HUES6 (cell line): ENCODE data around the gene UCP3.

Experiments
- H3K27ac ChIP-seq: 2 replicates; pipeline ENCODE4 v1.7.0; 2013; ENCODE audit warnings: low read depth, mild to moderate bottlenecking, low read length, inconsistent platforms
- H3K27me3 ChIP-seq: 2 replicates; pipeline ENCODE4 v1.6.1; 2013; ENCODE audit warnings: low read length; ENCODE audit not compliant: control insufficient read depth, insufficient read depth
- H3K36me3 ChIP-seq: 2 replicates; pipeline ENCODE4 v1.6.1; 2013; ENCODE audit warnings: low read length; ENCODE audit not compliant: control insufficient read depth, insufficient read depth
- H3K4me1 ChIP-seq: 2 replicates; pipeline ENCODE4 v1.6.1; 2013; ENCODE audit warnings: low read length; ENCODE audit not compliant: control insufficient read depth, insufficient read depth
- H3K4me3 ChIP-seq: 2 replicates; pipeline ENCODE4 v1.5.1; 2013; ENCODE audit warnings: low read depth, low read length
- H3K9ac ChIP-seq: one replicate; pipeline ENCODE4 v1.6.1; 2013; ENCODE audit warnings: mild to moderate bottlenecking, low read length
- H3K9me3 ChIP-seq: 2 replicates; pipeline ENCODE4 v1.6.1; 2013; ENCODE audit warnings: low read depth, low read length; ENCODE audit not compliant: control insufficient read depth, insufficient read depth

Gene UCP3

DNA sequence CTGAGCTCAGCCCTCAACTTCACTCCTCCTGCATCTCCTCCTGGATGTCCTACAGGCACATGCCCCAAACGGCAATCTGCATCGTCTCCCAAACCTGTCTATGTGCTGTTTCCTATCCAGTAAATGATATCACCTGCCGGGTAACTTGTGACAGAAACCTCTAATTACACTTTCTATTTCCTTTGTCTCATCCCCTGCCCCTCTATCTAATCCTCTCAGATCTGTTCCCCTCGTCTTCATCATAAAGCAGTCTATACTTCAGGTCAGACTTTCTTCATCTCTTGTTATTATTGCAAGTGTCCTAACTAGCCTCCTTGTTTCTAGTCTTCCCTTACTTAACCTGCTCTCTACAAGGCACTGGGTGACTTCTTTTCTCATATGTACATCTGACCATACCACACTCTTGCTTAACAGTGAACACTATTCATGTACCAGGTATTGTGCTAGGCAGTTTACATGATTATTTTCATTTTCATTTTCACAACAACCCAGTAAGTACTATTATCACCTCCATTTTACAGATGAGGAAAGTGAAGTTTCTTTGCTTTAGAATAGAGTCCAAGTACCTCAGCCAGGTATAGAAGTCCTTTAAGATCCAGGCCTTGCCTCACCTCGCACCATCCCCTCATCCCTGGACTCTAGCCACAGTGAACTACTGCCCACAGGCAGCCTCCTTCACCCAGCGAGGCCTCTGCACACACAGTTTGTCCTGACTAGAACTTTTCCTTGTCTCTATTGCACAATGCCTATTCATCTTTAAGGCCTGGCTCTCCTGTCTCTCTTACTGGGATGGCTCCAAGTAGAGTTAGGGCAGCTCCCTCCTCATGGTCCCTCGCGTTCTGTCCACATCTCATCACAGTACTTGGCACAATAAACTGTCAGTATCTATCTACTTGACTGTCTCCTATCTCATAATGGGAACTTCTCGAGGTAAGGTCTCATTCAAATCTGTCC lies 22.1 kb upstream of the UCP3 start:
- H3K36me3 ChIP-seq = peaks cover 22% of the 10 kb centered on the region

DNA sequence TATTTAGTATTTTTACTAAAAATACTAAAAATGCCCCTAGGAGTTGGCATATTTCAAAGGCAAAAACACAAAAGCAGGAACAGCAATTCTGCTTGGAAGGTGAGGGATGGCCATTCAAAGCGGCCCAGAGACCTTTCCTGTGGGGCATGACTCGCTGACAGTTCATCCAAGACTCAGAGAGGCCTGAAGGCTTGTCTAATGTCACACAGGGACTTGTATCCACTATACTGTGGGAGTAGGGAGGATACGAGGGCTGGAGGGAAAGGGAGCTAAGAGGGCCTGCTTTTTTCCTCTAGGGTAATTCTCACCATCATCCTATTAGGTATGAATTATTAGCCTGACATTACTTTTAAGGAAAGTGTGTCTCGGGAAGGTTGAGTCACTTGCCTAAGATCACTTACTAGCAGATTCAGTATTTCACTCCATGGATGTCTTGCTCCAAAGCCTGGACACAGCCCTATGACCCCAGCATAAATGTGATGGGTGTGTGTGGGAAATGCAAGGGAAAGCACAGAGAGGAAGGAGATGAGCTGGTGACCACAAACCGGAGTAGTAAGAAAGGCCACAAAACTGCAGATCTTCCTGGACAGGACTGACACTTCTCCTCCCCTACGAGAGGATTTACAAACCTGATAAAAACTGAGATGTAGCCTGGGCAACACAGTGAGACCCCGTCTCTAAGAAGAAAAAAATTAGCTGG lies 16.7 kb upstream of the UCP3 start:
- Histone ChIP-seq H3K9me3 (no peaks in the 10 kb centered on the region), H3K4me1 (no peaks in the 10 kb centered on the region), H3K27me3 (no peaks in the 10 kb centered on the region), H3K27ac (no peak overlapping the region), H3K4me3 (no peak overlapping the region), H3K36me3 (peaks cover 2% of the 10 kb centered on the region; the same call in 1 of the 2 replicates), H3K9ac (no peak overlapping the region)

More for the DNA sequence above, 22.1 kb upstream of the UCP3 start:
- Histone ChIP-seq H3K9me3 (no peaks in the 10 kb centered on the region), H3K4me1 (no peaks in the 10 kb centered on the region), H3K4me3 (no peak overlapping the region), H3K9ac (no peak overlapping the region), H3K27me3 (no peaks in the 10 kb centered on the region), H3K27ac (no peak overlapping the region)

DNA sequence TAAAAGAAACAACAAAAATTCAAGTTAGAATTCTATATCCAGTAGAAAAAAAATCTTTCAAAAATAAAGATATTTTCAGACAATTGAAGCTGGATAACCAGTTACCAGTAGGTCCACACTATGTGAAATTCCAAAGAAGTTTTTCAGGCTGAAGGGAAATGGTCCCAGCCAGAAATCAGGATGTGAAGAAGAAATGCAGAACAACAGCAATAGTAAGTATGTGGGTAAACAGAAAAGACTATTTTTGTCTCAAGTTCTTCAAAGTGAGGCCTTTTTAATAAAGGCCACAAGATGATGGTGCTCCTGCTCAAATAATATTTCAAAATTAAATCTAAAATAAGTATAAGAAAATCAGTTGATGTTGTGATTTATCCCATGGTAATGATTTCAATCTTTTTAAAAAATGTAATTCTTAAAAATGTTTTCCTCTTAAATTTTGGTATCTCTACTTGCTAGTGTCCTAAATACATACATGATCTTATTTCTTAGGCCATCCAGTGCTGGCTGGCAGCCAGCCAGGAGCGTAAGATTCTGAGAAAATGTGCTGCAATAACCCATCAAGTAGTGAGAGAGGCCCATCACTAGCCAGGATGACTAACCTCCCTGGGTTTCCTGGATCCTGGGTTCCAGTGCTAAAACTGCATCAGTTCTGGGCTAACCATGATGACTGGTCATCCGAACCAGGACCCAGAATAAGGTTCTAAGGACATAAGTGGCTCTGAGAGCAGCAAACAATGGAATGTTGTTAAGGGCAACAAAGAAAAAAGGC lies 15.6 kb upstream of the UCP3 start:
- Histone ChIP-seq H3K27me3 (no peaks in the 10 kb centered on the region), H3K4me3 (no peak overlapping the region), H3K27ac (no peak overlapping the region), H3K9me3 (no peaks in the 10 kb centered on the region), H3K36me3 (peaks cover 2% of the 10 kb centered on the region; the same call in 1 of the 2 replicates), H3K4me1 (no peaks in the 10 kb centered on the region), H3K9ac (no peak overlapping the region)

DNA sequence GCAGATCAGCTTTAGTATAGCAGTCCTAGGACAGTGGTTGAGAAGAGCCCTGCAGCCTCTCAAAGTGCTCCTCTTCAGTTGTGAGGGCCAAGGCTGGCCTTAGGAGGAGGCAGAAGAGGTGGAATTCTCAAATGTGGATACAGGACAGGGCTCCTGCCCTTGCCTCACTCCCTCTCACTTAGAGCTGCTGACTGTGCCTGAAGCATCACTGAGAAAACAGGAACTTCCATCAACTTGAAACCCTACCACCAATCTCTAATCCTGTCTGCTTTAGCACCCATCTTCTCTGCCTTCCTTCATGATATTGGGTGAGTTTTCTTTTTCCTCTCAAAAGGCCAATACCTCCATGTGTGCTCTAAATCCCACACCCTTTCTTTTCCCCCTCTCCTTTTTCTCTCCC lies 14.4 kb upstream of the UCP3 start:
- H3K9me3 ChIP-seq = no peaks in the 10 kb centered on the region
- no peak overlapping the region for H3K9ac ChIP-seq
- no peaks in the 10 kb centered on the region for H3K27me3 ChIP-seq
- H3K4me1 ChIP-seq = no peaks in the 10 kb centered on the region
- H3K36me3 ChIP-seq = peaks cover 2% of the 10 kb centered on the region; the same call in 1 of the 2 replicates
- H3K4me3 ChIP-seq = no peak overlapping the region
- H3K27ac ChIP-seq = no peak overlapping the region

DNA sequence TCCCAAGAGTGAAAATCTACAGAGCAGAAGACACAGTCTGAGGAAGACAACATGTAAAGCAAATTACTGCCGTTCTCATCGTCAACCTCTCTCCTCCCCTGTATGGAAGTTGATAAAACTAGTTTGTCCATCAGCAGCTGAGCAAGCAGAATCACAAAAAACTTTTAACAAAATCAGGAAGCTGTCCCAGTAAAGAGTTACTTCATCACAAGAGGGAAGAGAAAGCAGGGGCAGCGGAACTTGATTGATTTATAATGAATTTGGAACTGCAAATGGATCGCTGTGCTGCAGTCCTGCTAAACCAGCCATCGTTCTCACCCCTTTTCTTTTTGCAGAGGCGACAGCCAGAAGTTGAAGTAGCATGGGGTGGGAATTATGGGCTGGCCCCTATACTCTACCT lies 13.7 kb upstream of the UCP3 start:
- H3K4me3 ChIP-seq = no peak overlapping the region
- no peaks in the 10 kb centered on the region for H3K27me3 ChIP-seq
- no peak overlapping the region for H3K9ac ChIP-seq
- no peak overlapping the region for H3K27ac ChIP-seq
- no peaks in the 10 kb centered on the region for H3K4me1 ChIP-seq
- peaks cover 3% of the 10 kb centered on the region; the same call in 1 of the 2 replicates for H3K36me3 ChIP-seq
- H3K9me3 ChIP-seq = no peaks in the 10 kb centered on the region

DNA sequence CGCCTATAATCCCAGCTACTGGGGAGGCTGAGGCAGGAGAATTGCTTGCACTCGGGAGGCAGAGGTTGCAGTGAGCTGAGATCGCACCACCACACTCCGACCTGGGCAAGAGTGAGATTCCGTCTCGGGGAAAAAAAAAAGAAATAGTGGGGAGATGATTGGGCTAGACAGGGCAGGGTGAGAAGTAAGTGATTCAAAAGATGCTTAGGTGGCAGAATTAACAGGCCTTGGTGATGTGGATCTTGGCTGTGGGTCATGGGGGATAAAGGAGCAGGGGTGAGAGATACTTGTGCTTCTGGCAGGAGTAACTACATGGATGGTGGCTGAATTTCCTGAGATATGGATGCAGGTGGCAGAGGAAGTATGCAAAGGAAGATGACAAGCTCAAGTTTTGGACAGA lies 13.1 kb upstream of the UCP3 start:
- no peak overlapping the region for H3K27ac ChIP-seq
- H3K9ac ChIP-seq = no peak overlapping the region
- no peaks in the 10 kb centered on the region for H3K27me3 ChIP-seq
- H3K36me3 ChIP-seq = peaks cover 7% of the 10 kb centered on the region
- no peaks in the 10 kb centered on the region for H3K4me1 ChIP-seq
- H3K4me3 ChIP-seq = no peak overlapping the region
- H3K9me3 ChIP-seq = no peaks in the 10 kb centered on the region

DNA sequence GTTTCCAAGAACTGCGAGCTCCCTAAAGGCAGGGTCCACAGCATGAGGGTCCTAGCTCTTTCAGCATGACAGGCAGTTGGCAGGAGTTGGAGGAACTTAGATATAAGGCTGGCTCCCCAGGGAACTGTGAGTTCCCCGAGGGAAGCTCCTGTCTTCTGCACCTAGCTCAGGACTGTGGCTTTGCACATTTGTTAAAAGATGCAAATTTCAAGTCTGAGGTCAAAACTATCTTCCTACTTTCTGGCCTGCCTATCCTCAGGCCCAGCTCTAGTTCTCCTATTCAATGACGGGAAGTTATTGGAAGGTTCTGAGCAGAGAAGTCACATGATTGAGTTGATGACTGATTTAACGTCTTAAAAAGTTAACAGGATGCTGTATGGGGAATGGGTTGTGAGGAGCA lies 11.7 kb upstream of the UCP3 start:
- H3K4me1 ChIP-seq = no peaks in the 10 kb centered on the region
- H3K9me3 ChIP-seq = no peaks in the 10 kb centered on the region
- no peak overlapping the region for H3K27ac ChIP-seq
- no peaks in the 10 kb centered on the region for H3K27me3 ChIP-seq
- H3K9ac ChIP-seq = no peak overlapping the region
- peaks cover 7% of the 10 kb centered on the region; the same call in 1 of the 2 replicates for H3K36me3 ChIP-seq
- no peak overlapping the region for H3K4me3 ChIP-seq

DNA sequence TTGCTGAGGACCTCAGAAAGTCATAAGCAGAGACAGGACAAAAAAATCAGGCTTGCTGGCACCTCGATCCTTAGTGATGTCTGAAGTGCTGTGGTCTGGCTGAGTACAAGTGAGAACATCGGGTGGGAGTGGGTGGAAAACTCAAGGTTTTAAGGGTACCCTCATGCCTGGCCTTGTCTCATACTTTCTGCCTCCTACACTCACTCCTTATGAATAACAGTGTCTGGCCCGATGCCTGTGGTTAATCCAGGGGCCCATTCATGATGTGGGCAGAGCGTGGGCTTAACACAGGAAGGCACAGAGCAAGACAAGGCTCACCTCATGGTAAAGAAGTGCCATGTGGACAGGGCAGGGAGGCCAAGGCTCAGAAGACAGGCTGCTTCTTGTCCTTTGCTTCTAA lies 11.0 kb upstream of the UCP3 start:
- no peaks in the 10 kb centered on the region for H3K4me1 ChIP-seq
- no peaks in the 10 kb centered on the region for H3K27me3 ChIP-seq
- no peak overlapping the region for H3K9ac ChIP-seq
- H3K4me3 ChIP-seq = no peak overlapping the region
- H3K9me3 ChIP-seq = no peaks in the 10 kb centered on the region
- peaks cover 7% of the 10 kb centered on the region; the same call in 1 of the 2 replicates for H3K36me3 ChIP-seq
- H3K27ac ChIP-seq = no peak overlapping the region

DNA sequence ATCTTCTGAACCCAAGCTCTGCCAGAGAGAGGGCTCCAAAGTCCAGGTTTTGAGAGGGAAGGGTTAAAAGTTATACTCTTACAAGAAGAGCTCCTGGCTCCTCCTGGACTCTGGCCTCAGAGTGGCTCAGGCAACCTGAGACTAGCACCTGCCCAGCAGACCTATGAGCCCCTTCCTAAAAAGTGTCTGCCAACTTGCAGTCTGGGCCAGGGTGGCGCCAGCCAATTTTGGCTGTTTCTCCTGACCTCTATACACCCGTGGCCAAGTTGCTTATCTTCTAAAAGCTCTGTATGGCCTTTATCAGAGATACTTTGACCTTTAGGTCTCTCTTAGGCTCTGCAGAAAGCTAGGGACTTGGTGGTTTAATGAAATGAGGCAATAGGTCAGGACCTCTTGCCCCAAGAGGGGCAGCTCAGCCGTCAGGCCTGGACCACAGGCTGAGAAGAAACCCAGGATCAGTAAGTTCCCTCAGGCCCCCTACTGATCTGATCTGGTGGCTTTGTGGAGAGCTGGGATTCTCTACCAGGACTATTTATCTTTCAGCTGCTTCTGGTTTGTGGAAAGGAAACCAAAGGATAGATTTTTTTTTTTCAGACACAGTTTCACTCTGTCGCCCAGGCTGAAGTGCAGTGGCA lies 10.3 kb upstream of the UCP3 start:
- Histone ChIP-seq H3K36me3 (peaks cover 7% of the 10 kb centered on the region; the same call in 1 of the 2 replicates), H3K4me3 (no peak overlapping the region), H3K27me3 (no peaks in the 10 kb centered on the region), H3K9ac (no peak overlapping the region), H3K4me1 (no peaks in the 10 kb centered on the region), H3K27ac (no peak overlapping the region), H3K9me3 (no peaks in the 10 kb centered on the region)

DNA sequence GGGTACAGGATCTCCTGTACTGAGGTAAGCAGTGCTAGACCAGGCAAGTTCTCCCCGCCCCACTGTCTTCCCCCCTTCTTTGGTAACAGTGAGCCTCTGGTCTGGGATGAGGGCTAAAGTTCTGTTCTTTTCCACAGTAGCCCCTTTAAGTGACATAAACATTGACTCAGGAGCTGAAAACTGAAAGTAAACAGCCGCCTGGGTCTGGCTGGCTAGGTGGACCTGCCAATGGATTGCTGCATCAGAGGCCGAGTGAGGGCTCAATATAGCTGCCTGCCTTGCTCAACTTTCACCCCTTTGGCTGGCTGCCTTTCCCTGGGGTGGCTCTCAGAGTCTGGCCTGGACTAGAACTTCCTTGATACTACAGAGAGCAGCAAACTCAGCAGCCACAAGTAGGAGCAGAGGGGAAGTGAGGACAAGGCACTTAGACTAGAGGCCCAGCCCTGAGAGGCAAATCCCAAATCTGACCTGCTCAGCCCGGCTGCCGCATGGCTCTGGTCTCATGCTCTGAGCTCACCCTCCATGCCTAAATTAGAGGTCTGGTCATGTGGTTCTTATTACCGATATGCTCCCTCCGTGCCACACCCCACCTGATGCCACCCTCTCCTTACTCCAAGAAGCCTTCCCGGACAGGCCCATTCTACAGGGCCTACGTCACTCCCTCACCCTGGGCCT lies 9.6 kb upstream of the UCP3 start:
- H3K27me3 ChIP-seq = no peaks in the 10 kb centered on the region
- no peaks in the 10 kb centered on the region for H3K9me3 ChIP-seq
- H3K4me1 ChIP-seq = no peaks in the 10 kb centered on the region
- no peak overlapping the region for H3K4me3 ChIP-seq
- H3K9ac ChIP-seq = no peak overlapping the region
- H3K27ac ChIP-seq = no peak overlapping the region
- peaks cover 7% of the 10 kb centered on the region; the same call in 1 of the 2 replicates for H3K36me3 ChIP-seq
